ENCODE measurements around the gene SLC1A7.
A peak's percentile ranks its signal among the peaks of the same experiment; 100 is the strongest.

The SLC1A7 gene

GRCh38 chr1:53114581-53115400, 27.6 kb downstream of the SLC1A7 start:
- DNase-seq: no peak

GRCh38 chr1:53114090-53114489, 28.3 kb downstream of the SLC1A7 start:
- DNase-seq: no peak

- DNase-seq: no peak
These were observed 29.6 kb downstream of the SLC1A7 start for GRCh38 chr1:53112861-53113260.

GRCh38 chr1:53112271-53112774, 30.1 kb downstream of the SLC1A7 start:
- no peak for DNase-seq

GRCh38 chr1:53111693-53112092, 30.7 kb downstream of the SLC1A7 start:
- no peak for DNase-seq

- DNase-seq: no peak
These were observed 31.3 kb downstream of the SLC1A7 start for GRCh38 chr1:53111073-53111556.

- DNase-seq: peak; percentile 73
These were observed 31.9 kb downstream of the SLC1A7 start for GRCh38 chr1:53110370-53111072.

GRCh38 chr1:53108646-53109580, 33.5 kb downstream of the SLC1A7 start:
- no peak for DNase-seq

GRCh38 chr1:53107570-53108322, 34.7 kb downstream of the SLC1A7 start:
- no peak for DNase-seq

- DNase-seq: no peak
These were observed 35.3 kb downstream of the SLC1A7 start for GRCh38 chr1:53107090-53107489.

GRCh38 chr1:53104289-53104913, 38.0 kb downstream of the SLC1A7 start:
- no peak for DNase-seq

- no peak for DNase-seq
These were observed 47.9 kb downstream of the SLC1A7 start for GRCh38 chr1:53094533-53094919.

GRCh38 chr1:53093778-53094532, 48.5 kb downstream of the SLC1A7 start:
- DNase-seq: no peak

- no peak for DNase-seq
These were observed 49.0 kb downstream of the SLC1A7 start for GRCh38 chr1:53093451-53093754.

GRCh38 chr1:53092659-53093450, 49.6 kb downstream of the SLC1A7 start:
- no peak for DNase-seq

- no peak for DNase-seq
These were observed 50.4 kb downstream of the SLC1A7 start for GRCh38 chr1:53091841-53092645.

GRCh38 chr1:53090227-53091147, 52.0 kb downstream of the SLC1A7 start:
- no peak for DNase-seq

Measured in SIG-M5 (cell line).